Tongue (tissue), 2 donors: Measurements from ENCODE around the gene KIF15. TPM values are rescaled to one million over a fixed set of nuclear protein-coding genes. Genes with fewer than 3 reads are reported as not detected.

Source experiments
- DNase-seq: peaks from one replicate; pipeline ENCODE4 v3.0.0-alpha.2; 2015
- total RNA-seq: library from RNA; depleted of rRNA; stranded (reverse); fragments of >200 nt; gene quantifications from one replicate; pipeline ENCODE4 v1.2.3, GENCODE V29; 2014

The KIF15 gene
- total RNA-seq, 1 donor from 2014 or later: 8.8 TPM

DNA sequence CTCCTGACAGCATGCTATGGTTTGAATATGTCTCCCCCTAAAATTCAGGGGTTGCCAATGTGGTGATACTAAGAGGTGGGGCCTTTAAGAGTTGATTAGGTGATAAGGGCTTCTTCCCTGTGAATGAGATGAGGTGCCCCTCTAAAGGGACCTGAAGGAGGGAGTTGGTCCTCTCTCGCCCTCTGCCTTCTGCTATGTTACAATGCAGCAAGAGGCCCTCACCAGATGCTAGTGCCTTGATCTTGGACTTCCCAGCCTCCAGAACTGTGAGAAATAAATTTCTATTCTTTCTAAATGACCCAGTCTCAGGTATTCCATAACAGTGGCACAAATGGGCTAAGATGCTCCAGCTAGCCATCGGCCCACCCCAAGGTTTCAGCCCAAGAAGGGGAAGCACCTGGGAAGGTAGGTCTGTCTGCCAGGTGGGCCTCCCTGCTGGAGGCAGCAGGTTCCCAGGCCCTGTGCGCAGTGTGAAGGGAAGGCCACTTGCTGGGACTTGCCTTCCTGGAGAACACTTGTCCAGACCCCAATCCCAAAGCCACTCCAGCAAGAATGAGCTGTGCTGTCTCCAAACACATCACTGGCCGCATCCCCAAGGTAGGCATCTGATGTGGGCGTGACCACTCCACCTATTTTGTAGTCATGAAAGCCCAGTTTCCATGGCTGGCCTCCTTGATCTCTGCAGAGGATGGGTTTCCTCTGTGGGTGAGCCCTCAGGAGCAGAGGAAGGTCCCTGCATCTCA lies 121.8 kb downstream of the KIF15 start:
- no peak for DNase-seq

DNA sequence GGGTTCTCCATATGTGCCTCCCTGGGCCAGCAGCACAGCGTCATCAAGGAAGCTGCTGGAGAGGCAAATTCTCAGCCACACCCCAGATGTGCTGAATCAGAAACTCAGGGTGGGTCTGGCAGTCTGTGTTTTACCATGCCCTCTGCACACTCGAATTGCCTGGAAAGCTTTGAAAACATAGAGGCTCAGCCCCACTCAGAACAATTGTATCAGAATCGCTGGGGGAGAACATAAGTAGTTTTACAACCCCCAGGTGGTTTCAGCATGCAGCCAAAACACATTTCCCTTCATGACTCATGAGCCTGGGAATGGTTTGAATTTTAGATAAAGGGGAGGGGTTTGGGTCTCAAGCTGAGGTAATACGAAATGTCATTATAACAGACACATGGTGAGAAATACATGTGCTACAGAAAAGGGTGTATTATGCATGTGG lies 122.4 kb downstream of the KIF15 start:
- DNase-seq: peak; percentile 53

DNA sequence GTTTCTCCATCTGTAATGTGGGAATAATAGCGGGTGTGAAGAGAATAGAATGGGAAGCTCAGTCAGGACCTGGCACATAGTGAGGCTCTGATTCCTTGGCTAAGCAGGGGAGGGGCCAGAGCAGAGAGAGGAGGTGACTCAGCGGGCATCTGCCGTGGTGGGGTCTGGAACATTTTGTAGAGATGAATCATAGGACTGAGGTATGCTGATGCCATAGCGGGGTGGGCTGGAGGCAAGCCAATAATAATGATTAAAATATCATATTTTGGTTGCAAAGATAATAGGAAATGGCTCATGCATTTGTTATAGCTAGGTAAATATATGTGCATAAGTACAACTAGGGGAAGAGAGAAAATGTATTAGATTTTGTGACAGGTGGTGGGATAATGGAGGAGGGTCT lies 124.0 kb downstream of the KIF15 start:
- no peak for DNase-seq

DNA sequence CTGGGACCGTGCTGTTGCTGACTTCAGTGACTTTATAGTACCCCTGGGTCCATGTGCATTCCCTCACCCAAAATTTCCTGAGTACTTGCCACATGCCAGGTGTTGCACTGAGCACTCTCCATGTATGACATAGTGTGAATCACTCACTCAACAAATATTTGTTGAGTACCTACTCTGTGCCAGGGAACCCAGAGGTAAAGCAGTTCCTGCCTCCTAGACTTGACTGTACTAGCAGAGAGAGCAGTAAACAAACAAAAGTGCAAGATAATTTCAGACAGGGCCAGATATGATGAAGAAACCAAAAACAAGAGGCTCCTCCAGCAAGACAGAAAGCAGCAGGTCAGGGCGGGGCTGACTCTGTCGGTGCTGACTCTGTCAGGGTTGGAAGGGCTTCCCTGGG lies 125.0 kb downstream of the KIF15 start:
- DNase-seq: no peak

DNA sequence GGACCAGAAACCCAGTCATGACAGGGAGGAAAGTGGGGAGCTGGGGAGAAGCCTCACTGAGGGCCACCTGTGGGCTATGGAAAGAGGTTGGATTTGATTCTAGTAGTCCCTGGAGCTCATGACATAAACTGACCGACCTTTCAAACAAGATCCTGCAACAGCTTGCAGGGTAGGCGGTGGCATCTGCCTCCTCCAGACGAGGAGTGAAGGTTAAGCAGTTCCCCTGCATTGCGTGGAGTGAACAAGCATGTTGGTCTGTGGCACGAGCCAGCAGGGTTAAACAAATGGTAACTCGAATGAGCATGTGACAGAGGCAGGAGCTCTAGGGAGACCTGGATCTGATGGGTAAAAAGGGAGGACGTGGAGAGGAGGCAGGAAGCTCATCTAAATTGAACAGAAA lies 125.5 kb downstream of the KIF15 start:
- no peak for DNase-seq

DNA sequence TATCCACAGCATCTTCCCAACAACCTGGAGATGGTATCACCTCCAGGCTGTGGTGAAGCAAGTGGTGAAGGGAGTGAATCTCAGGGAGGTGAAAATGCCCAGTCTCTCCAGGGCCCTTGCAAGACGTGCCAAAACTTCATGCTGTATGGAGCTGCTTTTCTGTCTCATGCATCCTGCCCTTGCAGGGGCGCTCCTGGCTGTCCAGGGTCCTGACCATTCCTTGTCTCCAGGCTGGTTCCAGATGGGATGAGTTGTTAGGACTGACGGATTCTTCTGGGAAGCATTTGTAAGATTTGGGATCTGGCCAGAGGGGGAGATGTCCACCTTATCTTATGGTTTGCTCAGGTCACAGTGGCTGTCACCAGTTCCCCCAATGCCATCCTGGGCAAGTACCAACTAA lies 128.7 kb downstream of the KIF15 start:
- DNase-seq: no peak

DNA sequence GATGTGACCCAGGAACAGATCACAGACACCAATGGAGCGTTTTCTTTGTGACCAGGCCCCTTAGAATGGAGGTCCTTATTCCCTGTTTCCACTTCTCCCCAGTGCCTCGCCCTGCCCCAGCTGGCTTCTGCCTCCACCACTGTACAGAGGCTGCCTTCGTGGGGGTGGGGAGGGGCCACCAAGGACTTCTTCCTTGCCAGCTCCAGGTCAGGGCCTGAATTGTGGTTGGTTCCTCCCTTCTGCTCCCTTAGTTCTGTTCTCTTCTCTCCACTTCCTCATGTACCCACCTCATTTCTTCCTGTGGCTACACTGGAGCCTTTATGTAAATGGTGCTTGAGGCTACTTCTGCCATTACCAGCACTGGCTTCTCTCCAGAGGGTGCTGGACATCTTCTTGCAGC lies 129.3 kb downstream of the KIF15 start:
- no peak for DNase-seq

DNA sequence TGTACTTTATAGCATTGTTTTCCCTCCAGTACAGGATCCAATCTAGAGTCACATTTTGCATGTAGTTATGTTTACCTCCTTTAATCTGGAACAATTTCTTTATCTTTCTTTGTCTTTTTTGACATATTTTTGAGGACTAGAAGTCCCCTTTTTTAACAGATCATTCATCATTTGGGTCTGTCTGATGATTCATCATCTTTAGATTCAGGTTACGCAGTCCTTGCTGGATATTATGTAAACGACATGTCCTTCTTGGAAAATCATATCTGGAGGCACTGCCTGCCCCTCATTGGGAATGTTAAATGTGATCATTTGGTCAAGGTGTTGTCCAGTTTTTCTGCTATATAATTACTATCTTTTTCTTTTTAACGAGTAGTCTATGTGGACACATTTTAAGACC lies 131.1 kb downstream of the KIF15 start:
- no peak for DNase-seq

DNA sequence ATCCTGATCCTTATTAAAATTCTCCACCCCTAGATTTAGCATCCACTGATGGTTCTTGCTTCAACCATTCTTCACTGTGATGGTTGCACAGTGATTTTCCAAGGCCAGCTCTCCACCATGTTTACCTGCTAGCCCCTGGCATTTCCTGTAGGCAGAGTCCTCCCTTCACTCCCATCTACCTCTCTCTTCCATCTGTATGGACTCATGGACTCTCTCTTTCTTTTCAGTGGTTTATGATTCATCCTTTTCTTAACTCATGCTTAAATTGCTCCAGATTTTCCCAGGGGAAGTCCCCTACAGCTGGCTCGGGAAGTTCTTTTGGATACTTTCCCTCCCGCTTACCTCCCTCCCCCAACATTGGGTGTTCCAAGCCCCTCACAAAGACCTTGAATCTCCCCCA lies 131.5 kb downstream of the KIF15 start:
- DNase-seq: no peak

DNA sequence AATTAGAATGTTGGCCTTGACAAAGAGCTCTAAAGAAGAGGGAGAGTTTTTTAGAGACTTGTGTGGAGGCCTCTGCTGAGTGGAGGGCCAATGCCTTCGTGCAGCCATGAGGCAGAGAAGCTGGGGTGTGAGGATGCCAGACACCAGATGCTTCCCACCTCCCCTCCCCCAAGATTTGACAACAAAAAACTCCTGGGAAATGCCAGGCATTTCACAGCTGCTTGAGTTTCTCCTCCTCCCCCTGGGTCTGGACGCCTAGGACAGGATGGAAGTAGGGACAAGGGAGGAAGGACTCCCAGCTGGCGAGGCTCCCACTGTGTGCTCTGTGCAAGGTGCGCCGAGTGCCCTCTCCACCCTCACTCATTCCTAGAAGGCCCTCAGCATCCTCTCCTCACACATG lies 132.9 kb downstream of the KIF15 start:
- no peak for DNase-seq

DNA sequence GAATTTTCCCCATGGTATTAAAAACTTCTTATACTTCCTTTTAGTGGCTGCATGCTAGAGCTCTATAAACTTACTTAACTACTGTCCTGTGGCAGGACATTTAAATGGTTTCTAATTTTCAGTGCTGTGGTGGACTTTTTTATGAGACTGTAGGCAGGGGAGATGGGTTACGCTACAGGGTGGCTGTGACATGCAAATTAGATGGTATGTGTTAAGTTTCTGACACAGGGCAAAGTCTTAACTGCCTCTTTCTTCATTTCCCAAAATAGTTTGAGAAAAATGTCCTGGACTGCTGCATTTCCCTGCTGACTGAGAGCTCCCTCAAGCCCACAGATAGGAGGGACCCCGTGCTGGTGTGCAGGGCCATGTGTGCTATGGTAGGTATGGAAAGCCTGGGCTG lies 134.8 kb downstream of the KIF15 start:
- no peak for DNase-seq

DNA sequence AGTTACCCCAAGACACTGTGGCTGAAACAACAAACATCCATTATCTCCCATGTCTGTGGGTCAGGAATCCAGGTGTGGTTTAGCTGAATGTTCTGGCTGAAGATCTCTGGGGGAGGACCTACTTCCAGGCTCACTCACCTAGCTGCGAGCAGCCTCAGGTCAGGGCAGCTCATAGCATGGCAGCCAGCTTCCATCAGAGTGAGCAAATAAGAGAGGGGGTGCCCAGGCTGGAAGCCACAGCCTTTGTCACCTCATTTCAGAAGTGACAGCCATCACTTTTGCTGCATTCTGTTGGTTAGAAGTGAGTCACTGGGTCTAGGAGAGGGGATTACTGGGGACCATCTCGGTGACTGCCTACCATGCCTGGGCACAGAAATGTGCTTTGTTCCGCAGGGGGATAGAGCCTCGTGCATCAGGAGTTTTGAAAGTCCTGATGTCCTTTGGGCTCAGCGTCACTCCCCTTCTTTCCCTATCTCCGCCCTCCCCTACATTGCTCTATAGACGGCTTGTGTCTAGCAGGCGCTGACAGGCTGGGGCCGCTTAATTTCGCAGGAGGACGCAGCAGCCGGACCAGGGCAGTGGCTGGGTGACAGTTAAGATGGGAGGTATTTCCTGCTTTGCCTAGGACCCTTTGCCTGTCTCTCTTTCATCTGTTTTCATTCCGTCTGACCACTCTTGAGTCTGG lies 138.2 kb downstream of the KIF15 start:
- DNase-seq: no peak

DNA sequence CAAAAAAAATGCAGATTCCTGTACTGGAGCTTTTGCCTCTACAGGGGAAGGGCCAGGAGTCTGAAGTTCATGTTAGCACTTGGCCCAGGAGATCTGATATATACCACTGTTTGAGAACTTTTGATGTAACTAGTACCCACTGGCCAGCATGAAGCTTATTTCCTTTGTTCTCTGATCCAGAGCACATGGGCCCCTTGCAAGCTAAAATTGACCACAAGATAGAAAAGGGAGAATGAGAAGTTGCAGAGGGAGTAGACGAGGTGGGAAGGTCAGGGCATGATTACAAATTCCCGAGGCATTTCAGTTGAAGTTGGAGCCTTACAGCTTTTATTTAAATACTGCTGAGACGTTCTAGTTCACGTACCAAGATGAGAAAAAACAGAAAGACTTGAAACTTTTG lies 141.0 kb downstream of the KIF15 start:
- no peak for DNase-seq

Other genes with a start within 250 kb of the KIF15 start
- gene ZKSCAN7, start 206.6 kb upstream of the KIF15 start, total RNA-seq: 9.1 TPM
- gene ZNF660, start 176.8 kb upstream of the KIF15 start, total RNA-seq: 3.4 TPM
- 28.8 TPM for gene ZNF197, start 136.8 kb upstream of the KIF15 start, total RNA-seq
- 13.6 TPM for gene ZNF35, start 113.1 kb upstream of the KIF15 start, total RNA-seq
- gene ZNF502, start 49.1 kb upstream of the KIF15 start, total RNA-seq: 10.5 TPM
- gene ZNF501, start 32.2 kb upstream of the KIF15 start, total RNA-seq: 10.6 TPM
- 31.8 TPM for gene KIAA1143, start 175 bp upstream of the KIF15 start, total RNA-seq
- 9.7 TPM for gene TMEM42, start 100.1 kb downstream of the KIF15 start, total RNA-seq
- gene TGM4, start 112.8 kb downstream of the KIF15 start, total RNA-seq: not detected
- gene ZDHHC3, start 214.4 kb downstream of the KIF15 start, total RNA-seq: 47.5 TPM
- gene EXOSC7, start 214.4 kb downstream of the KIF15 start, total RNA-seq: 49.7 TPM